Mesendoderm (in vitro differentiated cells): ENCODE data around the gene FFAR3.

Experiments
- DNase-seq: peaks from one replicate; pipeline ENCODE4 v3.0.0; 2013
- H2AK5ac ChIP-seq: 2 replicates; pipeline ENCODE4 v1.6.1; 2013; ENCODE audit warnings: low read length, inconsistent platforms
- H2BK120ac ChIP-seq: 2 replicates; pipeline ENCODE4 v1.6.1; 2013; ENCODE audit warnings: low read depth, mild to moderate bottlenecking, low read length, moderate library complexity, mixed read lengths
- H2BK15ac ChIP-seq: replicated peaks from 2 replicates; pipeline ENCODE4 v1.6.1; 2013; ENCODE audit warnings: low read depth, mild to moderate bottlenecking, moderate library complexity
- H2BK5ac ChIP-seq: 2 replicates; pipeline ENCODE4 v1.6.1; 2013; ENCODE audit warnings: low read length, inconsistent platforms
- H3K18ac ChIP-seq: 2 replicates; pipeline ENCODE4 v1.6.1; 2013; ENCODE audit warnings: mild to moderate bottlenecking, low read length, mixed read lengths
- H3K23ac ChIP-seq: one replicate; pipeline ENCODE4 v1.6.1; 2013; ENCODE audit warnings: low read length
- H3K27ac ChIP-seq: 2 replicates; pipeline ENCODE4 v1.5.1; 2013; ENCODE audit warnings: low read depth, mild to moderate bottlenecking, inconsistent platforms, low read length, moderate library complexity
- H3K27me3 ChIP-seq: 2 replicates; pipeline ENCODE4 v1.6.1; 2013; ENCODE audit warnings: low read length, control low read depth, mild to moderate bottlenecking, inconsistent platforms; ENCODE audit not compliant: insufficient read depth, poor library complexity
- H3K36me3 ChIP-seq: 2 replicates; pipeline ENCODE4 v1.6.1; 2013; ENCODE audit warnings: low read length, inconsistent platforms; ENCODE audit not compliant: control insufficient read depth, insufficient read depth
- H3K4ac ChIP-seq: one replicate; pipeline ENCODE4 v1.6.1; 2013; ENCODE audit warnings: low read depth, mild to moderate bottlenecking, low read length, moderate library complexity
- H3K4me1 ChIP-seq: 2 replicates; pipeline ENCODE4 v1.6.1; 2013; ENCODE audit warnings: low read depth, low read length, inconsistent platforms; ENCODE audit not compliant: control insufficient read depth
- H3K4me2 ChIP-seq: 2 replicates; pipeline ENCODE4 v1.6.1; 2013; ENCODE audit warnings: low read length
- H3K4me3 ChIP-seq: 2 replicates; pipeline ENCODE4 v1.5.1; 2013; ENCODE audit warnings: mild to moderate bottlenecking, low read length
- H3K56ac ChIP-seq: one replicate; pipeline ENCODE4 v1.6.1; 2013; ENCODE audit warnings: low read length
- H3K79me1 ChIP-seq: 2 replicates; pipeline ENCODE4 v1.6.1; 2013; ENCODE audit warnings: low read length, inconsistent platforms
- H3K79me2 ChIP-seq: 2 replicates; pipeline ENCODE4 v1.6.1; 2013; ENCODE audit warnings: mild to moderate bottlenecking, low read length; ENCODE audit not compliant: control insufficient read depth, insufficient read depth
- H3K9ac ChIP-seq: 2 replicates; pipeline ENCODE4 v1.6.1; 2013; ENCODE audit warnings: low read length, inconsistent platforms
- H4K5ac ChIP-seq: one replicate; pipeline ENCODE4 v1.6.1; 2013; ENCODE audit warnings: low read length
- H4K8ac ChIP-seq: one replicate; pipeline ENCODE4 v1.6.1; 2013; ENCODE audit warnings: low read depth, mild to moderate bottlenecking, control low read depth, low read length, moderate library complexity
- WGBS: extraction: QIAGEN DNeasy Blood & Tissue Kit; methylation state at CpG from one replicate; pipeline ENCODE4 v1.1.7; 2013; ENCODE audit warnings: low lambda C conversion rate, missing lambda C conversion rate; ENCODE audit not compliant: insufficient coverage; ENCODE audit errors: extremely low coverage; 5-methylcytosine and 5-hydroxymethylcytosine counted together

The FFAR3 gene

GRCh38 chr19:35346193-35347052, 11.8 kb upstream of the FFAR3 start:
- DNase-seq: no peak
- Histone ChIP-seq H2BK5ac (no peak overlapping the region), H4K8ac (no peak overlapping the region), H3K79me1 (no peaks in the 10 kb centered on the region), H3K18ac (no peak overlapping the region), H3K4me2 (no peak overlapping the region), H2AK5ac (no peak overlapping the region), H3K23ac (no peak overlapping the region), H3K9ac (no peak overlapping the region), H3K4ac (no peak overlapping the region), H3K4me3 (no peak overlapping the region), H2BK120ac (no peak overlapping the region), H2BK15ac (no peak overlapping the region), H3K27me3 (no peaks in the 10 kb centered on the region), H3K36me3 (no peaks in the 10 kb centered on the region), H3K4me1 (no peaks in the 10 kb centered on the region), H3K56ac (no peak overlapping the region), H3K27ac (no peak overlapping the region), H3K79me2 (no peaks in the 10 kb centered on the region), H4K5ac (no peak overlapping the region)
- no CpG with 5 or more reads among the region's 28 CpGs for WGBS

- DNase-seq: no peak
- WGBS: no CpG with 5 or more reads among the region's 18 CpGs
These were observed 10.9 kb upstream of the FFAR3 start, which contains the start of gene FFAR1 for GRCh38 chr19:35347171-35347929. TSS of gene FFAR1 (plus strand) at chr19:35347902. CDS start at chr19:35351552, 3,650 bp downstream.

GRCh38 chr19:35347930-35348298, 10.3 kb upstream of the FFAR3 start:
- H3K9ac ChIP-seq: no peak overlapping the region
- no peaks in the 10 kb centered on the region for H3K4me1 ChIP-seq
- H2BK120ac ChIP-seq: no peak overlapping the region
- H4K8ac ChIP-seq: no peak overlapping the region
- no peak overlapping the region for H2BK5ac ChIP-seq
- H3K4me2 ChIP-seq: no peak overlapping the region
- no peak overlapping the region for H4K5ac ChIP-seq
- H3K4me3 ChIP-seq: no peak overlapping the region
- WGBS: no CpG with 5 or more reads among the region's 7 CpGs
- no peak overlapping the region for H2AK5ac ChIP-seq
- no peaks in the 10 kb centered on the region for H3K79me1 ChIP-seq
- H3K27ac ChIP-seq: no peak overlapping the region
- H3K23ac ChIP-seq: no peak overlapping the region
- no peaks in the 10 kb centered on the region for H3K79me2 ChIP-seq
- no peak overlapping the region for H3K56ac ChIP-seq
- H3K4ac ChIP-seq: no peak overlapping the region
- no peaks in the 10 kb centered on the region for H3K27me3 ChIP-seq
- H3K36me3 ChIP-seq: no peaks in the 10 kb centered on the region
- no peak for DNase-seq
- H2BK15ac ChIP-seq: no peak overlapping the region
- H3K18ac ChIP-seq: no peak overlapping the region

More at GRCh38 chr19:35347171-35347929, 10.9 kb upstream of the FFAR3 start, which contains the start of gene FFAR1:
- Histone ChIP-seq H3K36me3 (no peaks in the 10 kb centered on the region), H3K27me3 (no peaks in the 10 kb centered on the region), H4K8ac (no peak within 1 kb of the TSS), H3K4me3 (no peak within 1 kb of the TSS), H3K18ac (no peak within 1 kb of the TSS), H4K5ac (no peak within 1 kb of the TSS), H3K23ac (no peak within 1 kb of the TSS), H3K79me2 (no peaks in the 10 kb centered on the region), H3K79me1 (no peaks in the 10 kb centered on the region), H2BK5ac (no peak within 1 kb of the TSS), H3K4ac (no peak within 1 kb of the TSS), H2AK5ac (no peak within 1 kb of the TSS), H2BK120ac (no peak within 1 kb of the TSS), H3K27ac (no peak within 1 kb of the TSS), H3K4me1 (no peaks in the 10 kb centered on the region), H3K4me2 (no peak within 1 kb of the TSS), H3K56ac (no peak within 1 kb of the TSS), H3K9ac (no peak within 1 kb of the TSS), H2BK15ac (no peak within 1 kb of the TSS)

GRCh38 chr19:35348911-35349611, 9.2 kb upstream of the FFAR3 start:
- no CpG with 5 or more reads among the region's 18 CpGs for WGBS

GRCh38 chr19:35349614-35350521, 8.4 kb upstream of the FFAR3 start:
- H3K27me3 ChIP-seq: no peaks in the 10 kb centered on the region
- H3K4me1 ChIP-seq: no peaks in the 10 kb centered on the region
- no peak overlapping the region for H3K56ac ChIP-seq
- DNase-seq: no peak
- no peak overlapping the region for H2BK120ac ChIP-seq
- no peak overlapping the region for H2AK5ac ChIP-seq
- no peak overlapping the region for H3K27ac ChIP-seq
- no peak overlapping the region for H3K9ac ChIP-seq
- H3K4me2 ChIP-seq: no peak overlapping the region
- H4K5ac ChIP-seq: no peak overlapping the region
- no peaks in the 10 kb centered on the region for H3K79me1 ChIP-seq
- no peak overlapping the region for H3K4ac ChIP-seq
- no CpG with 5 or more reads among the region's 17 CpGs for WGBS
- no peaks in the 10 kb centered on the region for H3K79me2 ChIP-seq
- no peak overlapping the region for H3K23ac ChIP-seq
- H2BK15ac ChIP-seq: no peak overlapping the region
- H4K8ac ChIP-seq: no peak overlapping the region
- H3K36me3 ChIP-seq: no peaks in the 10 kb centered on the region
- H3K18ac ChIP-seq: no peak overlapping the region
- H2BK5ac ChIP-seq: no peak overlapping the region
- H3K4me3 ChIP-seq: no peak overlapping the region

More at GRCh38 chr19:35348911-35349611, 9.2 kb upstream of the FFAR3 start:
- no peak overlapping the region for H3K4me3 ChIP-seq
- H2BK15ac ChIP-seq: no peak overlapping the region
- H3K4me2 ChIP-seq: no peak overlapping the region
- H3K79me2 ChIP-seq: no peaks in the 10 kb centered on the region
- H3K36me3 ChIP-seq: no peaks in the 10 kb centered on the region
- no peaks in the 10 kb centered on the region for H3K4me1 ChIP-seq
- no peak overlapping the region for H4K8ac ChIP-seq
- no peak overlapping the region for H3K27ac ChIP-seq
- H2BK5ac ChIP-seq: no peak overlapping the region
- no peak overlapping the region for H2AK5ac ChIP-seq
- H3K56ac ChIP-seq: no peak overlapping the region
- H3K18ac ChIP-seq: no peak overlapping the region
- H2BK120ac ChIP-seq: no peak overlapping the region
- DNase-seq: no peak
- no peaks in the 10 kb centered on the region for H3K79me1 ChIP-seq
- H3K27me3 ChIP-seq: no peaks in the 10 kb centered on the region
- no peak overlapping the region for H3K9ac ChIP-seq
- H4K5ac ChIP-seq: no peak overlapping the region
- no peak overlapping the region for H3K23ac ChIP-seq
- H3K4ac ChIP-seq: no peak overlapping the region
